Eye (tissue), 1 donor: ENCODE measurements around the gene CCNC.

Source experiments
- DNase-seq: peaks from one replicate; pipeline ENCODE4 v3.0.0-alpha.2; 2015

CCNC gene

DNA sequence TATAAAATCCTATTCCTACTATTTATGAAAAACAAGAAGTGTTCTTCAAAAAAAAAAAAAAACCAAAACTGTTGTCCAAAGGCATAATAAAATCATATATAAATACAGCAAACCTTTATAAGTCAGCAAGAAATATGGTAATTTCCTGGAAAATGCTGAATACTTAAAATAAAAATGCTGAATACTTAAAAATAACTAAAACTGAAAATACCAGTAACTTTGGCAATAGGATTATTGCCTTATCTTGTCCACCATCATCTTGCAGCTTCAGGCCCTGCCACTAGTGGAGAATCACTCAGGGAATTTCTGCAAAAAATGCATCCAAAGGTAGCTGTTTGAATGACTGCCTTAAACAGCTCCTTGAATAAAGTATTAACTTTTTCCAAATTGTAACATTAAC is 24.5 kb downstream of the CCNC start:
- DNase-seq = no peak

GRCh38 chr6:99530627-99531026 is 37.8 kb downstream of the CCNC start:
- no peak for DNase-seq

GRCh38 chr6:99522531-99522930 is 45.9 kb downstream of the CCNC start:
- no peak for DNase-seq

DNA sequence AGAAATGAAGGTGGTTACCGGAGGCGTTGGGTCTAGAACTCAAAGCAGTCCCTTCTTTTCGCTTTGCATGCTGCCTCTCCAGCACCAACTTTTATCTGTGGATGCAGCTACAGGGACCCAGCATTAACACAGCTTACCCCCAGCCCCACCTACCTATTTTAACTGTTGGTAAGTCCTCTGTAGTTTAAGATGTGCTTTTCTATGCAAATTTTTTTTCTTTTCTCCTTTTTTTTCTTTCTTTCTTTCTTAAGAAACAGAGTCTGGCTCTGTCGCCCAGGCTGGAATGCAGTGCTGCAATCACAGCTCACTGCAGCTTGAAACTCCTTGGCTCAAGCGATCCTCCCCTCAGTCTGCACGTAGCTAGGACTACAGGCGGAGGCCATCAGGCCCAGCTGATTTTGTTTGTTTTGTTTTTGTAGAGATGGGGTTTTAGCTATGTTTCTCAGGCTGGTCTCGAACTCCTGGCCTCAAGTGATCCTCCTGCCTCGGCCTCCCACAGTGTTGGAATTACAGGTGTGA is 46.8 kb downstream of the CCNC start:
- DNase-seq = no peak

DNA sequence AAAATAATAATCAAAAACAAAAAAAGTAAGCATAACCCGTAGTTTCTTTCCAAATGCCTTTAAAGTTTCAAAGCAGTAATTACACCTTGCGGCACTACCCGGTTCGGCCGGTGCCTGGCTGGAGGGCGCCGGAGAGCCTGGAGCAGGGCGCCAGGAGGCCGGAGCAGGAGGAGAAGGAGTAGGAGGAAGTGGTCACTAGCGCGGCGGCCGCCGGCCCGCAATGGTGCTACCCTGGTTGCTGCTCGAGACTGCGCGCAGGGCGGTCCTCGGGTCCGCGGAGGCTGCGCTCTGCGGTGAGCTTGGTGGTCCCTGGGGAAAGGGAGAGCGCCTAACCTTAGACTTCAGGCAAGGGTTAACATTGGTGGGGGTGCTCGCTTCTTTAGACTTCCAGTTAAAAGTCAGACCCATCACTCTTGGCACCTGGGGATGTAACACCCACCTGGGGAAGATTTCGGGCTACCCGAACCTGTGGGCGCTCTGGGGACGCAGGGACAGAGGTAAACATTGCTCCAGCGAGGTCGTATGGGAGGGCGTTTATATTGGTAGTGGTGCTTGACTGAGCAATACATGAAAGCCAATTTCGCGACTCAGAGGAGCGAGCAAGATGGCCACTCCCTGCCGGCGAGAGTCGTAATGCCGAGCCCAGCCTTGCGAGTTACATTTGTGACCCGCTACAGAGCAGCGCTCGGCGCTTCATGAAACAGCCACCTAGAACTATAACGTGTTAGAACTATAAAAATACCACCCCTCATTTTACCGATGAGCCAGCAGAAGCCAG is 47.4 kb downstream of the CCNC start:
- peak; percentile 90 for DNase-seq

DNA sequence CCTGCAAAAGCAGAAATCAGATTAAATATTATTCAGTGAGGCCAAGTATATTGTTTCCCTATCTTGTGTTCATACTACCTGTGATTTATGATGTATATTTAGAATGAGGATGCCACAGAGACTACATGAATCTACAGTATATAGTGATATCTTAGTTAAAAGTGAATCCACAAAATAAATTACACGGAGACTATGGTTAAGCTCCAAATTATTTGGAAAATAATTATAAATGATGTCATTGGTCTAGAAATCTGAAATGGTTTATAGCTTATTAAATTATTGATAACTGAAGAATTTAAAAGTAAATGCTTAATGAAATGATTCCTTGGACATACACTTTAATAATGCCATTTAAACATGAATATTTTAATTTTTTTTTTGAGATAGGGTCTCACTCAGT is 49.0 kb downstream of the CCNC start:
- no peak for DNase-seq

GRCh38 chr6:99514089-99514488 is 54.4 kb downstream of the CCNC start:
- DNase-seq = peak; percentile 45

DNA sequence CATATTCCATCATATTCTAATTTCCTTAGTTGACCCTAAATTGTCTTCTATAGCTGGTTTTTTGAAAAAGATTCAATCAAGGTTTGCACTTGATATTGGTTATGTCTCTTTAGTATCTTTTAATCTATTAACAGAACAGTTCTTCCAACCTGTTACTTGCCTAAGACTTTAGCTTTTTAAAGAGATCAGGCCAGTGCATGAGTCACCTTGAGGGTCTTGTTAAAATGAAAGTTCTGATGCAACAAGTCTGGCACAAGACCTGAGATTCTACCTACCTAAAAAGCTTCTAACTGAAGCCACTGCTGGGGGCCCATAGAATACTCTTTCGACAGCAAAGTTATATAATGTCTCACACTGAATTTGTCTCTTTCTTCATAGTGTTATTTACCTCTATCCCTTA is 56.4 kb downstream of the CCNC start:
- no peak for DNase-seq

DNA sequence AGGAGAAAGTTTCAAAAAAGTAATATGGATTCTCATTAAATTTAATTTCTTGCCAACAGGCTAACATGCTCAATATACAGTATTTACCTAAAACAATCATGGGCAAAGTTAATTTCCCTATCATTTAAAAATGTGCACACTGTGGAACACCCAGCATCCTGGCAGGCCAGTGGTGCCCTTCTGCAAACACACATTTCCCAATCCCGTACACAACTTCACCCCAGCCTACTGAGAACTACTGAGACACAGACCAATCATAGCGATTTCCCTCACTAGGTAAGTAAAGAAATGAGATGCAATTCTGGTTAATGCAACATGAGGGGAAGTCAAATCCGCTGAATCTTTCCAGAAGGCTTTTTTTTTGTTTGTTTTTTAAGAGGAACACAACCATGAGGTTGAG is 60.8 kb downstream of the CCNC start:
- DNase-seq = no peak

- peak; percentile 38 for DNase-seq
These were observed 66.7 kb downstream of the CCNC start for GRCh38 chr6:99501762-99502161.

DNA sequence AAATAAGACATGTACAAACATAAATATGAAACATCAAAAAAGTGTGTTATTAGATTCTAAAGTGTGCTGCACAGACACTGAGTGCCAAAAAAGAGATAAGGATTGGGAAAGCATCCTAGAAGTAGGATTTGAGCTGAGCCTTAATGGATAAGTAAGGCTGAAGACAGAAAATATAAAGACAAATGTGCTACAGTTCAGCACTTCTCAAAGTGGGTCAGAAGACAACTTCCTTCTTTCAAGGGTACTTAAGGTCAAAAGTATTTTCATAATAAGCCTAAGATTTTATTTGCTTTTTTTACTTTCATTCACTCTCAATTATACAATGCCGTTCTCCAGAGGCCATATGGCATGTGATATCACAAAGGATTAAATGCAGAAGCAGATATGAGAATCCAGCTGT is 70.0 kb downstream of the CCNC start:
- DNase-seq = no peak

DNA sequence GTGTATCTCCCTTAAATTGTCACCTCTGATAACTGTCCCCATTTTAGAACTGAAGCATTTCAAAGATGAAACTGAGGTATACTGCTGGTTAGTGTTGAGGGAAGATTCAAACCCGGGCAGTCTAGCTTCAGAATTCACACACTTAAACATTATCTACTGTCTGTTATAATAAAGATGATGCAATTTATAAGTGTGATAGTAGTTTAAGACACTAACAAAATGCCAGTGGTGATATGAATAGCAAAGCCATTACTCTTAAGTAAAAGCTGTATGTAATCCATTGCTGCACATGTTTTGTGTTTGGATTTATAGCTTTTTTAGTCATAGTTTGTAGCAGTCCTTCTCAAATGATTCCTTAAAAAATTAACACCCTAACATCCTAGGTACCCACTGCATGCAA is 73.0 kb downstream of the CCNC start:
- DNase-seq = no peak
